OCI-LY3 (cell line): ENCODE data around the gene KDM4B.

Experiments used
- H2AFZ ChIP-seq: fragments of 200-600, 300-600 bp; shearing (Covaris generic); 2 replicates; pipeline ENCODE4 v1.6.0; 2014; ENCODE audit warnings: antibody characterized with exemption, low read depth, low read length
- H3K27ac ChIP-seq: fragments of 200-600, 300-600 bp; sonication (generic); 2 replicates; pipeline ENCODE4 v1.5.1; 2014; ENCODE audit warnings: mild to moderate bottlenecking, low read length, moderate library complexity, mixed read lengths
- H3K27me3 ChIP-seq: fragments of 200-600, 300-600 bp; sonication (generic); 2 replicates; pipeline ENCODE4 v1.6.1; 2014; ENCODE audit warnings: low read depth, low read length, mixed read lengths
- H3K36me3 ChIP-seq: fragments of 200-600, 300-600 bp; sonication (generic); replicated peaks from 2 replicates; pipeline ENCODE3; 2014; ENCODE audit warnings: low read depth, low read length, mixed read lengths
- H3K4me1 ChIP-seq: fragments of 300-600, 200-600 bp; sonication (generic); 2 replicates; pipeline ENCODE4 v1.6.1; 2014; ENCODE audit warnings: low read length, mixed read lengths
- H3K4me2 ChIP-seq: fragments of 200-600, 300-600 bp; sonication (generic); 2 replicates; pipeline ENCODE4 v1.6.1; 2014; ENCODE audit warnings: low read length, mixed read lengths
- H3K4me3 ChIP-seq: fragments of 300-600, 200-600 bp; sonication (generic); 2 replicates; pipeline ENCODE4 v1.5.1; 2014; ENCODE audit warnings: antibody characterized with exemption, mild to moderate bottlenecking, low read length, moderate library complexity
- H3K79me2 ChIP-seq: fragments of 300-600, 200-600 bp; shearing (Covaris generic); 2 replicates; pipeline ENCODE4 v1.6.1; 2014; ENCODE audit warnings: mild to moderate bottlenecking, low read length, mixed read lengths
- H3K9ac ChIP-seq: fragments of 300-600, 200-600 bp; shearing (Covaris generic); 2 replicates; pipeline ENCODE4 v1.6.0; 2014; ENCODE audit warnings: mild to moderate bottlenecking, low read length, moderate library complexity
- H3K9me3 ChIP-seq: fragments of 200-600, 300-600 bp; shearing (Covaris generic); 2 replicates; pipeline ENCODE4 v1.6.1; 2014; ENCODE audit warnings: low read length, mixed read lengths; ENCODE audit not compliant: insufficient read depth
- H4K20me1 ChIP-seq: fragments of 200-600, 300-600 bp; sonication (generic); 2 replicates; pipeline ENCODE4 v1.6.1; 2016; ENCODE audit warnings: low read length, mixed read lengths; ENCODE audit not compliant: insufficient read depth
- CTCF ChIP-seq: fragments of 200-600, 300-600 bp; sonication (generic); IDR thresholded peaks from 2 replicates; pipeline ENCODE4 v1.5.1; 2014; ENCODE audit warnings: antibody characterized with exemption, low read length, low read depth
- EZH2phosphoT487 ChIP-seq: fragments of 200-600 bp; shearing (Covaris generic); IDR thresholded peaks from 2 replicates; pipeline ENCODE4 v1.6.1; 2018; ENCODE audit warnings: antibody characterized with exemption, mixed run types, low read depth

Gene KDM4B

GRCh38 chr19:5080030-5080654 is 111.2 kb downstream of the KDM4B start:
- H2AFZ ChIP-seq = no peak overlapping the region
- no peak overlapping the region for H3K27ac ChIP-seq
- H3K4me3 ChIP-seq = no peak overlapping the region
- no peak overlapping the region for H3K4me2 ChIP-seq
- peaks cover 10% of the 10 kb centered on the region; the same call in 1 of the 2 replicates for H4K20me1 ChIP-seq
- no peak overlapping the region for H3K9ac ChIP-seq
- no peaks in the 10 kb centered on the region for H3K79me2 ChIP-seq
- peaks cover 2% of the 10 kb centered on the region; the same call in 1 of the 2 replicates for H3K4me1 ChIP-seq
- TF ChIP-seq EZH2phosphoT487 (no peak), CTCF (no peak)
- peaks cover 39% of the 10 kb centered on the region for H3K36me3 ChIP-seq
- no peaks in the 10 kb centered on the region for H3K27me3 ChIP-seq
- H3K9me3 ChIP-seq = no peaks in the 10 kb centered on the region

GRCh38 chr19:5080809-5081208 is 111.9 kb downstream of the KDM4B start:
- peaks cover 15% of the 10 kb centered on the region; the same call in 1 of the 2 replicates for H4K20me1 ChIP-seq
- no peak overlapping the region for H3K4me3 ChIP-seq
- peaks cover 8% of the 10 kb centered on the region for H3K4me1 ChIP-seq
- H3K9me3 ChIP-seq = no peaks in the 10 kb centered on the region
- H3K4me2 ChIP-seq = no peak overlapping the region
- no peak for TF ChIP-seq EZH2phosphoT487
- no peak for TF ChIP-seq CTCF
- H3K79me2 ChIP-seq = no peaks in the 10 kb centered on the region
- H3K27me3 ChIP-seq = no peaks in the 10 kb centered on the region
- peaks cover 39% of the 10 kb centered on the region for H3K36me3 ChIP-seq
- H3K9ac ChIP-seq = no peak overlapping the region
- no peak overlapping the region for H3K27ac ChIP-seq
- H2AFZ ChIP-seq = no peak overlapping the region

GRCh38 chr19:5081443-5082161 is 112.7 kb downstream of the KDM4B start:
- no peak overlapping the region for H3K9ac ChIP-seq
- H3K4me3 ChIP-seq = no peak overlapping the region
- no peaks in the 10 kb centered on the region for H3K79me2 ChIP-seq
- TF ChIP-seq CTCF = no peak
- TF ChIP-seq EZH2phosphoT487 = no peak
- H3K9me3 ChIP-seq = no peaks in the 10 kb centered on the region
- no peaks in the 10 kb centered on the region for H3K27me3 ChIP-seq
- peaks cover 18% of the 10 kb centered on the region for H4K20me1 ChIP-seq
- H3K27ac ChIP-seq = no peak overlapping the region
- peaks cover 41% of the 10 kb centered on the region for H3K36me3 ChIP-seq
- no peak overlapping the region for H3K4me2 ChIP-seq
- no peak overlapping the region for H2AFZ ChIP-seq
- peaks cover 16% of the 10 kb centered on the region for H3K4me1 ChIP-seq

GRCh38 chr19:5083547-5083965 is 114.6 kb downstream of the KDM4B start:
- Histone ChIP-seq H3K36me3 (peaks cover 45% of the 10 kb centered on the region), H4K20me1 (peaks cover 28% of the 10 kb centered on the region), H3K27ac (no peak overlapping the region), H3K4me2 (no peak overlapping the region), H3K9me3 (no peaks in the 10 kb centered on the region), H3K4me1 (peaks cover 17% of the 10 kb centered on the region), H3K9ac (no peak overlapping the region), H3K27me3 (no peaks in the 10 kb centered on the region), H3K4me3 (no peak overlapping the region), H2AFZ (no peak overlapping the region), H3K79me2 (no peaks in the 10 kb centered on the region)
- TF ChIP-seq EZH2phosphoT487 (no peak), CTCF (no peak)
